H1 (cell line): Measurements from ENCODE around the gene FAT1. TPM values are rescaled to one million over a fixed set of nuclear protein-coding genes. Genes with fewer than 3 reads are reported as not detected.

Experiments used
- CTCF ChIA-PET: fragments of 300-600 bp; sonication (Branson Sonifier 250); formaldehyde crosslinking; loops from one replicate; lab custom pipeline; 2021; ENCODE audit not compliant: partially characterized antibody; lab: Charles Lee
- POLR2A ChIA-PET: fragments of 300-600 bp; sonication (Branson Sonifier 250); formaldehyde crosslinking; loops from one replicate; lab custom pipeline; 2021; ENCODE audit warnings: inconsistent platforms; ENCODE audit not compliant: partially characterized antibody; lab: Charles Lee
- DNase-seq, 2 experiments: peaks; one replicate each; pipeline versions ENCODE4 v3.0.0 to v3.0.0-alpha.2; 2010 to 2022; ENCODE audit warnings: low spot score in 2 of 2, low read depth in 1 of 2, mixed read lengths in 1 of 2
- FAIRE-seq: peaks from 2 replicates; lab custom pipeline; 2011; peaks lifted over from hg19 to GRCh38; lab: Jason Lieb, UNC
- H2AFZ ChIP-seq: 2 replicates; pipeline ENCODE4 v1.8.1; 2012; ENCODE audit warnings: low read length, inconsistent platforms
- H2AK5ac ChIP-seq: 2 replicates; pipeline ENCODE4 v1.6.1; 2013; ENCODE audit warnings: low read depth, low read length
- H2BK120ac ChIP-seq: replicated peaks from 2 replicates; pipeline ENCODE3; 2013; ENCODE audit warnings: low read depth, low read length, inconsistent platforms
- H2BK12ac ChIP-seq: 2 replicates; pipeline ENCODE4 v1.6.1; 2013; ENCODE audit warnings: low read depth, low read length
- H2BK15ac ChIP-seq: 2 replicates; pipeline ENCODE4 v1.6.1; 2013; ENCODE audit warnings: low read length
- H2BK20ac ChIP-seq: 2 replicates; pipeline ENCODE4 v1.6.1; 2013; ENCODE audit warnings: low read length
- H2BK5ac ChIP-seq: 2 replicates; pipeline ENCODE4 v1.6.1; 2013; ENCODE audit warnings: low read depth, low read length
- H3K14ac ChIP-seq: 2 replicates; pipeline ENCODE4 v1.6.1; 2013; ENCODE audit warnings: inconsistent platforms; ENCODE audit not compliant: insufficient read length
- H3K18ac ChIP-seq: 2 replicates; pipeline ENCODE4 v1.6.1; 2013; ENCODE audit warnings: low read length; ENCODE audit errors: extremely low read depth
- H3K23ac ChIP-seq: 2 replicates; pipeline ENCODE4 v1.6.1; 2013; ENCODE audit warnings: inconsistent platforms; ENCODE audit not compliant: insufficient read length
- H3K23me2 ChIP-seq: 2 replicates; pipeline ENCODE4 v1.6.1; 2013; ENCODE audit warnings: low read depth, low read length
- H3K27ac ChIP-seq: 2 replicates; pipeline ENCODE4 v1.6.1; 2011; ENCODE audit warnings: low read depth, low read length, inconsistent platforms
- H3K27me3 ChIP-seq, 4 experiments: replicated peaks in 1 of 4; 1 replicate in 1 of 4; 2 replicates in 3 of 4; pipeline versions ENCODE4 v1.6.1 to v1.8.1; 2011 to 2013; ENCODE audit warnings: low read length in 3 of 4, mild to moderate bottlenecking in 3 of 4, inconsistent platforms in 2 of 4, mixed read lengths in 2 of 4, moderate library complexity in 1 of 4; ENCODE audit not compliant: control insufficient read depth in 3 of 4, insufficient read depth in 3 of 4; ENCODE audit errors: extremely low read depth in 1 of 4
- H3K36me3 ChIP-seq, 4 experiments: 2 replicates each; pipeline versions ENCODE4 v1.6.1 to v1.8.1; 2011 to 2013; ENCODE audit warnings: mild to moderate bottlenecking in 4 of 4, low read length in 3 of 4, moderate library complexity in 2 of 4, control low read depth in 1 of 4, inconsistent platforms in 1 of 4; ENCODE audit not compliant: insufficient read depth in 4 of 4, control insufficient read depth in 2 of 4
- H3K4ac ChIP-seq: replicated peaks from 2 replicates; pipeline ENCODE3; 2013; ENCODE audit warnings: low read length, low read depth, mixed read lengths, inconsistent platforms; ENCODE audit not compliant: insufficient read length
- H3K4me1 ChIP-seq, 4 experiments: replicated peaks in 1 of 4; 1 replicate in 1 of 4; 2 replicates in 3 of 4; pipeline versions ENCODE4 v1.6.1 to v1.8.1; 2011 to 2013; ENCODE audit warnings: low read length in 3 of 4, inconsistent platforms in 2 of 4, mixed read lengths in 1 of 4; ENCODE audit not compliant: insufficient read depth in 4 of 4, control insufficient read depth in 3 of 4
- H3K4me2 ChIP-seq, 2 experiments: 2 replicates each; pipeline versions ENCODE4 v1.6.1 to v1.8.1; 2011 to 2013; ENCODE audit warnings: low read depth in 2 of 2, low read length in 2 of 2, control low read depth in 1 of 2, inconsistent platforms in 1 of 2, mild to moderate bottlenecking in 1 of 2; ENCODE audit not compliant: insufficient read depth in 1 of 2
- H3K4me3 ChIP-seq, 4 experiments: fragments of 200-600, 300-600 bp in 1 of 4; sonication (generic), shearing (Covaris generic), sonication (Bioruptor Twin) in 1 of 4; 2 replicates each; pipeline versions ENCODE4 v1.5.1 to v1.8.1; 2011 to 2016; ENCODE audit warnings: low read length in 4 of 4, low read depth in 3 of 4, control low read depth in 2 of 4, inconsistent platforms in 2 of 4, mild to moderate bottlenecking in 2 of 4, mixed read lengths in 1 of 4, moderate library complexity in 1 of 4; ENCODE audit not compliant: insufficient read depth in 2 of 4; ENCODE audit errors: extremely low read depth in 1 of 4
- H3K56ac ChIP-seq: replicated peaks from 2 replicates; pipeline ENCODE3; 2013; ENCODE audit warnings: low read depth, mild to moderate bottlenecking, mixed read lengths, low read length, inconsistent platforms; ENCODE audit not compliant: insufficient read length
- H3K79me1 ChIP-seq: 2 replicates; pipeline ENCODE4 v1.6.1; 2013; ENCODE audit warnings: low read depth, low read length, control low read depth
- H3K79me2 ChIP-seq, 2 experiments: 2 replicates each; pipeline versions ENCODE4 v1.6.1 to v1.8.1; 2012 to 2013; ENCODE audit warnings: low read length in 2 of 2, mild to moderate bottlenecking in 2 of 2, inconsistent platforms in 1 of 2; ENCODE audit not compliant: insufficient read depth in 2 of 2, control insufficient read depth in 1 of 2
- H3K9ac ChIP-seq, 4 experiments: replicated peaks in 1 of 4; 1 replicate in 1 of 4; 2 replicates in 3 of 4; pipeline versions ENCODE4 v1.6.1 to v1.8.1; 2011 to 2013; ENCODE audit warnings: low read depth in 3 of 4, low read length in 3 of 4, control low read depth in 2 of 4, mild to moderate bottlenecking in 2 of 4, moderate library complexity in 2 of 4, inconsistent platforms in 1 of 4; ENCODE audit errors: extremely low read depth in 1 of 4
- H3K9me3 ChIP-seq, 2 experiments: 2 replicates each; pipeline versions ENCODE4 v1.6.1 to v1.8.1; 2012 to 2013; ENCODE audit warnings: mild to moderate bottlenecking in 2 of 2, moderate library complexity in 2 of 2, control low read depth in 1 of 2, inconsistent platforms in 1 of 2, low read depth in 1 of 2, low read length in 1 of 2, mixed read lengths in 1 of 2; ENCODE audit not compliant: insufficient read depth in 2 of 2
- H4K20me1 ChIP-seq, 2 experiments: replicated peaks in 1 of 2; 2 replicates each; pipeline versions ENCODE3 to v1.8.1; 2011 to 2013; ENCODE audit warnings: inconsistent platforms in 2 of 2, low read length in 2 of 2, mild to moderate bottlenecking in 1 of 2; ENCODE audit not compliant: insufficient read depth in 2 of 2, control insufficient read depth in 1 of 2
- H4K5ac ChIP-seq: 2 replicates; pipeline ENCODE4 v1.6.1; 2013; ENCODE audit warnings: low read length, low read depth, mixed read lengths, inconsistent platforms; ENCODE audit not compliant: insufficient read length
- H4K8ac ChIP-seq: 2 replicates; pipeline ENCODE4 v1.8.0; 2013; ENCODE audit warnings: mild to moderate bottlenecking, moderate library complexity, low read length, inconsistent platforms; ENCODE audit not compliant: insufficient read depth; ENCODE audit errors: extremely low read depth
- H4K91ac ChIP-seq: replicated peaks from 2 replicates; pipeline ENCODE3; 2013; ENCODE audit warnings: low read length, mixed read lengths, inconsistent platforms; ENCODE audit not compliant: insufficient read length
- BRCA1 ChIP-seq: IDR thresholded peaks from 2 replicates; pipeline ENCODE4 v1.6.1; 2012; ENCODE audit warnings: low read depth, low read length, improper control_type of control experiment
- EP300 ChIP-seq, 2 experiments: IDR thresholded peaks; 1 replicate in 1 of 2; 2 replicates in 1 of 2; pipeline ENCODE4 v1.6.1; 2011 to 2012; ENCODE audit warnings: low read depth in 2 of 2, low read length in 2 of 2, mild to moderate bottlenecking in 2 of 2, borderline replicate concordance in 1 of 2, inconsistent platforms in 1 of 2, moderate library complexity in 1 of 2
- JUND ChIP-seq: IDR thresholded peaks from 2 replicates; pipeline ENCODE4 v1.6.1; 2011; ENCODE audit warnings: mild to moderate bottlenecking, improper control_type of control experiment, low read length
- NRF1 ChIP-seq: IDR thresholded peaks from 2 replicates; pipeline ENCODE4 v1.6.1; 2011; ENCODE audit warnings: mild to moderate bottlenecking, low read depth, low read length, improper control_type of control experiment
- RNF2 ChIP-seq: fragments of 200-900, 300-1000 bp; sonication (generic); IDR thresholded peaks from 2 replicates; pipeline ENCODE4 v1.7.1; 2016; ENCODE audit warnings: borderline replicate concordance, low read depth, mild to moderate bottlenecking, antibody characterized with exemption, low read length; ENCODE audit not compliant: poor library complexity, severe bottlenecking; ENCODE audit errors: missing control alignments
- SAP30 ChIP-seq: fragments of 300-600 bp; sonication (generic); IDR thresholded peaks from 2 replicates; pipeline ENCODE4 v1.7.1; 2012; ENCODE audit warnings: low read length, moderate library complexity, mild to moderate bottlenecking, inconsistent platforms; ENCODE audit not compliant: insufficient read depth, insufficient replicate concordance
- SP4 ChIP-seq: IDR thresholded peaks from 2 replicates; pipeline ENCODE4 v1.6.1; 2012; ENCODE audit warnings: low read length, inconsistent platforms
- YY1 ChIP-seq: IDR thresholded peaks from 2 replicates; pipeline ENCODE4 v1.6.1; 2011; ENCODE audit warnings: low read depth, mild to moderate bottlenecking, low read length
- WGBS, 2 experiments: shearing (Covaris generic) in 1 of 2; methylation state at CpG; one replicate each; pipeline versions ENCODE4 v1.1.6 to v1.1.7; 2013 to 2015; ENCODE audit warnings: low lambda C conversion rate in 2 of 2, mixed read lengths in 2 of 2, inconsistent platforms in 1 of 2, low coverage in 1 of 2, missing lambda C conversion rate in 1 of 2; ENCODE audit not compliant: insufficient replicate concordance in 2 of 2, insufficient coverage in 1 of 2, insufficient read length in 1 of 2; ENCODE audit errors: extremely low coverage in 1 of 2, missing lambda C conversion rate in 1 of 2; 5-methylcytosine and 5-hydroxymethylcytosine counted together
- polyA plus RNA-seq, 7 experiments: library from polyadenylated mRNA; depleted of rRNA in 3 of 7; stranded (reverse) in 5 of 7; unstranded in 2 of 7; fragments of >200 nt in 5 of 7; fragments of 200-250 nt in 2 of 7; gene quantifications; 1 replicate in 5 of 7; 2 replicates in 1 of 7; 4 replicates in 1 of 7; pipeline versions ENCODE4 v1.2.1 to v1.2.3, GENCODE V29; 2011 to 2013; ENCODE audit warnings: missing spikeins in 2 of 7, mixed read lengths in 2 of 7
- total RNA-seq: library from RNA; stranded (reverse); fragmentation: NEBNext Ultra II Directional; extraction: Animal tissue kit (Norgen Biotek cat#: 25700); gene quantifications from 2 replicates; pipeline ENCODE4 v1.2.1, GENCODE V29; 2021

The FAT1 gene
- total and polyA plus RNA-seq, 2 of the 8 experiments (the other 6 are each of a cell fraction or from before 2014, with no cell fraction given) = 94.4 to 137 TPM

GRCh38 chr4:186586205-186586604, 137.5 kb downstream of the FAT1 start:
- H2BK15ac ChIP-seq = no peak overlapping the region
- ChIA-PET POLR2A (no interaction called here), CTCF (interaction anchor here (0.7 to 5.2 kb wide), 7 partner anchors 16 to 306 kb away, joined by 3 to 32 read pairs (median 5); no protein-coding TSS in a partner anchor)
- no peaks in the 10 kb centered on the region; a peak in 1 of 7 replicates for H3K4me1 ChIP-seq
- DNase-seq (peak in 1 of 2 experiments; percentile 14), FAIRE-seq (no peak)
- H2BK5ac ChIP-seq = no peak overlapping the region
- H3K23ac ChIP-seq = no peak overlapping the region
- H2BK20ac ChIP-seq = no peak overlapping the region
- H3K27ac ChIP-seq = no peak overlapping the region
- H3K9me3 ChIP-seq = no peaks in the 10 kb centered on the region; a peak in 1 of 4 replicates
- H2AK5ac ChIP-seq = no peak overlapping the region
- H3K4me3 ChIP-seq = no peak overlapping the region
- H4K8ac ChIP-seq = no peak overlapping the region
- H3K4me2 ChIP-seq = no peak overlapping the region
- H4K5ac ChIP-seq = no peak overlapping the region
- H3K27me3 ChIP-seq = no peaks in the 10 kb centered on the region
- peaks cover 2% of the 10 kb centered on the region; the same call in 1 of the 2 replicates for H3K23me2 ChIP-seq
- H2BK12ac ChIP-seq = no peak overlapping the region
- no peak overlapping the region for H3K18ac ChIP-seq
- no peak overlapping the region for H4K91ac ChIP-seq
- peaks cover 2% of the 10 kb centered on the region; the same call in 1 of the 2 replicates for H3K79me1 ChIP-seq
- no peaks in the 10 kb centered on the region for H4K20me1 ChIP-seq
- no peak overlapping the region for H3K4ac ChIP-seq
- H2AFZ ChIP-seq = no peak overlapping the region
- H3K36me3 ChIP-seq = peaks cover 5 to 56% (median 18%) of the 10 kb centered on the region in 4 experiments; a peak in 6 of 8 replicates
- H2BK120ac ChIP-seq = no peak overlapping the region
- 0 out of 4 replicates have a peak, but pooled peaks cover 0 to 5% of the 10 kb centered on the region in 2 experiments for H3K79me2 ChIP-seq
- no peak overlapping the region for H3K14ac ChIP-seq
- H3K56ac ChIP-seq = no peak overlapping the region
- WGBS, 2 experiments = 90 to 100% methylated on average over 1 to 8 of the region's 8 CpGs
- H3K9ac ChIP-seq = peak overlapping the region in 1 of 4 experiments; percentile 10; a peak in 1 of 7 replicates
- no peak for TF ChIP-seq SP4
- TF ChIP-seq SAP30 = no peak
- no peak for TF ChIP-seq BRCA1
- TF ChIP-seq RNF2 = no peak
- TF ChIP-seq EP300 (IDR thresholded peaks at IDR 0.05; ENCODE audit: borderline replicate concordance in 1 of 2, low read depth in 2 of 2, low read length in 2 of 2) = no peak
- TF ChIP-seq NRF1 = no peak
- no peak for TF ChIP-seq JUND
- no peak for TF ChIP-seq YY1
